DND-41 (cell line): ENCODE measurements around the gene IFRD2.

Experiments used
- CTCF ChIP-seq: IDR thresholded peaks from 2 replicates; pipeline ENCODE4 v1.5.1; 2012; ENCODE audit warnings: borderline replicate concordance, low read length, moderate library complexity, mild to moderate bottlenecking; ENCODE audit not compliant: poor library complexity, severe bottlenecking; ENCODE audit errors: extremely low read depth
- EZH2 ChIP-seq: IDR thresholded peaks from 3 replicates; pipeline ENCODE4 v1.6.1; 2012; ENCODE audit warnings: borderline replicate concordance, low read depth, mild to moderate bottlenecking, moderate library complexity, low read length, inconsistent platforms; ENCODE audit not compliant: severe bottlenecking

DNA sequence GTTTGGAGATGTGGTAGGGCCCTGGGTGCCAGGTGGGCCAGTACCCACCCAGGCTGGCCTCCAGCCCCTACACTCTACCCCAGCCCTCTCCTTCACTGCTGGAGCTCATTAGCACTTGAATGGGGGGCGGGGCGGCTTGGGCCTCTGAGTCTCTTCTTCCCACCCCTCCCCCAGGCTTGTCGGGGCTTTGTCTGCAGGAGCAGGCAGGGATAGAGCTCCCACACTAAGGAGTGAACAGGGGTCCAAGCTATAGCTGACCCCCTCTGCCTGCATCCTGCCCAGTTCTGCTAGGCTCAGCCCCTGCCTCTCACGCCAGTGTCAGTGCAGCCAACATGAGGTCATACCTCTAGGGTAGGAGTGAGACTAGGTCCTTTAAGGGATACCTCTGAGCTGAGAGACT lies 51.1 kb downstream of the IFRD2 start:
- TF ChIP-seq CTCF = no peak
- no peak for TF ChIP-seq EZH2
